Measurements from ENCODE around the gene ARMC5.

ARMC5 gene

DNA sequence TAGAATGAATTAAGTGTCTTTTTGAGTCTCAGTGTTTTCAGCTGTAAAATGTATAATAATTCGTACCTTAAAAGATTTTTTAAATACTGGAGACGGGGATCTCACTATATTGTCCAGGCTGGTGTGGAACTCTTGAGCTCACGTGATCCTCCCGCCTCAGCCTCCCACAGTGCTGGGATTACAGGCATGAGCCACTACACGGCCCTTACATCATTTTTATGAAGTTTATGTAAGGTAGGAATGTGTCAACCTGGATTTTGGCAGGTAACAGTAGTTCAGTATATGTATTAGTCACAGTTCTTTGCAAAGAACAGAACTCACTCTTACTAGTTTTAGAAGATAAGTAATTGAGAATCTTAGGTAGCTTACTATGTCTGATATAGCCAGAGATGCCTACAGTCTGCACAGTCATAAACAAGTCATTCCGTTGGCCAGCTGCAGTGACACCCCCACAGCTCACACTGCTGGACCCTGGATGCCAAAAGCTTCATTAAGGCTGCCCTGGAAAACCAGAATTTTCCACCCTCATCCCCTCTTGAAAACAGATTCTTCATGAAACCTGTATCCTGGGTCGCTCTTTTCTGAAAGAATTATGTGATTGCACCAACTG lies 30.6 kb upstream of the ARMC5 start:
- Mint-ChIP-seq H3K27me3 (ENCODE audit: low read depth) (peaks cover 17% of the 10 kb centered on the region), H3K36me3 (ENCODE audit: low read depth) (no peaks in the 10 kb centered on the region), H3K27ac (peak overlapping the region in 2 of 3 experiments; percentile 41 to 54), H3K4me1 (peaks cover 39% of the 10 kb centered on the region), H3K4me3 (peak overlapping the region in 2 of 3 experiments; percentile 80 to 87), H3K9me3 (no peaks in the 10 kb centered on the region)
- no peak for TF ChIP-seq CTCF (IDR thresholded peaks at IDR 0.05; ENCODE audit: unreplicated experiment in 3 of 3)

DNA sequence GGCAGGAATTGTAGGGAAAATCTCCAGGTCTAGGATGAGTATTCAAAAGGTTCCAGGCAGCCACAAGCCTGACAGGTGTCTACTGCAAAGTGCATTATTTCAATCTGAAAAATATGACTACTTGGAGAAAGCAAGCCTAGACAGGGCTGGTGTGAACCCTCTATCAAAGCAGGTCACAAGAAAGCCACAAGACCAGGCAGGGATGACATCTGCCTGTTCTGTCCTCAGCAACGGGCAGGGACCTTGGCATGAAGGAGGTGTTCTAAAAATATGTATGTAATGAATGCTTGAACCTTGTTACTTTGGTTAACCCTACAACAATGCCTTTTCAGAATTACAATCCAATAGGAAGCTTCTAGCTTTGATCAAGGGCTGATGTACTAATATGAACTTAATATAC lies 30.0 kb upstream of the ARMC5 start:
- Mint-ChIP-seq H3K4me1 (peaks cover 35% of the 10 kb centered on the region), H3K9me3 (no peaks in the 10 kb centered on the region), H3K27ac (peak overlapping the region in 1 of 3 experiments; percentile 56), H3K36me3 (ENCODE audit: low read depth) (no peaks in the 10 kb centered on the region), H3K4me3 (peak overlapping the region in 1 of 3 experiments; percentile 87), H3K27me3 (ENCODE audit: low read depth) (peaks cover 13% of the 10 kb centered on the region)
- no peak for TF ChIP-seq CTCF (IDR thresholded peaks at IDR 0.05; ENCODE audit: unreplicated experiment in 3 of 3)

GRCh38 chr16:31429796-31430195 lies 29.5 kb upstream of the ARMC5 start:
- no peaks in the 10 kb centered on the region for H3K9me3 Mint-ChIP-seq
- H3K36me3 Mint-ChIP-seq (ENCODE audit: low read depth) = no peaks in the 10 kb centered on the region
- peak overlapping the region in 1 of 3 experiments; percentile 56 for H3K27ac Mint-ChIP-seq
- H3K27me3 Mint-ChIP-seq (ENCODE audit: low read depth) = peaks cover 10% of the 10 kb centered on the region
- no peak overlapping the region for H3K4me3 Mint-ChIP-seq
- TF ChIP-seq CTCF (IDR thresholded peaks at IDR 0.05; ENCODE audit: unreplicated experiment in 3 of 3) = no peak
- H3K4me1 Mint-ChIP-seq = peaks cover 35% of the 10 kb centered on the region

DNA sequence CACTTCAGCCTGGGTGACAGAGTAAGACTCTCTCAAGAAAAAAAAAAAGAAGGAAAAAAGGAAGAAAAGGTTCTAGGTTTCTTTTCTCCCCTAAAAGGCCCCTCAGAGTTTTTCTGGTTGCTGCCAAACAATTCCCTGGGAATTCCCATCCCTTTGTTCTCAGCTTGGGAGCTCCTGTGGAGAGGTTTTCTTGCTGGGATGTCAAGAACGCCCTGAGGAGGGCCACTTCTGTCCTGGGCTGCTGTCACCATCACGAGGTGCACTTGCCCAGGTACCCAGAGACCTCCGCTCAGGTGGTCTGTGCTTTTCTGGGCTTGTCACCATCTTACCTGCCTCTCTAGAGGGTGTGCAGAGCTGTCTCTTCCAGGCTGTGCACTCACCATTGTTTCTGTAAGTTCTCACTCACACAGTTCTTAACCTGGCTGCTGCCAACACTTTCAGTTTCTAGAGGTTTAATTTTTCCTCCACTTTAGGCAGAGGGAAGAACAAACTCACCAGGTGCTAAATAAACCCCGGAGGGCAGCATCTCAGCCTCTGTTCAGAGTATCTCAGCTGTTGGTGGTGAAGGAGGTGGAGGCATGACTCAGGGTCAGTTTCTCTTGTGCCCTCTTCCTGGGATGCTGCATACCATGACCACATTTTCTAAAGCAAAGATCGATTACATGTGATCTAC lies 28.8 kb upstream of the ARMC5 start:
- Mint-ChIP-seq H3K4me3 (peak overlapping the region in 1 of 3 experiments; percentile 25), H3K27me3 (ENCODE audit: low read depth) (peaks cover 5% of the 10 kb centered on the region), H3K4me1 (peaks cover 35% of the 10 kb centered on the region), H3K9me3 (no peaks in the 10 kb centered on the region), H3K36me3 (ENCODE audit: low read depth) (no peaks in the 10 kb centered on the region), H3K27ac (peak overlapping the region in 2 of 3 experiments; percentile 11 to 53)
- no peak for TF ChIP-seq CTCF (IDR thresholded peaks at IDR 0.05; ENCODE audit: unreplicated experiment in 3 of 3)

DNA sequence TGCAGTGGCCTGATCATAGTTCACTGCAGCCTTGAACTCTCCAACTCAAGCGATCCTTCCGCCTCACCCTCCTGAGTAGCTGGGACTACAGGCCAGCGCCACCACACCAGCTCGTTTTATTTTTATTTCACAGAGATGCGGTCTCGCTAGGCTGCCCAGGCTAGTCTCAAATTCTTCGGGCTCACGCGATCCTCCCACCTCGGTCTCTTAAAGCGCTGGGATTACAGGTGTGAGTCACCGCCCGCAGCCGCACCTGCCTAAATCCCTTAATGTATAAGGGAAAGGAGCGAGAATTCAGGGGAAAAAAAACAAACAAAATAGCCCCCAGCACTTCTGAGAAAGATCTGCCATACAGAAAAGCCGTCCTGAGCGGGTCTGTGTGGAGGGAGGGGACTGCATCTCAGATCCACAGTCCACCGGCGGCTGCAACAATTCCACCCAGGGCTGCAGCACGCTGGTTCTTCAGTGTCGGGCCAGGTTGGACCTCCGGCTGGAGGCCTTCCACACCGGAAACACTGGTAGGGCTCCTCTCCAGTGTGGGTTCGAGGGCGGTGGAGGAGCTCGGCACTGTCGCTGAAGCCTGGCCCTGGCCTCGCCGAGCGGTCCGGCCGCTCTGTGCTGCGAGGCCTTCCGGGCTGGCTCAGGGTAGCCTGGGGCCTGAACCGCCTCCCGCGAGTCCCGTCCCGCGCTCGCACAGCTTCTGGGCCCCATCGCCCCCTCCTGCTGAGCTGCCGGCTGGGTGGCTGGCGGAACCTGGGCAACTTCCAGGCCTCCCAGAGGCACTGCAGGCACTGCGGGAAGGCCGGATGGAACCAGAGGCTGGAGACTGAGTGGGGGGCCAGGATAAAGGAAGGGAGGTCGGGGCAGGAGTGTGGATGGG lies 23.7 kb upstream of the ARMC5 start:
- no peak overlapping the region for H3K27ac Mint-ChIP-seq
- TF ChIP-seq CTCF (IDR thresholded peaks at IDR 0.05; ENCODE audit: unreplicated experiment in 3 of 3) = no peak
- no peaks in the 10 kb centered on the region for H3K9me3 Mint-ChIP-seq
- H3K4me1 Mint-ChIP-seq = peaks cover 19% of the 10 kb centered on the region
- no peak overlapping the region for H3K4me3 Mint-ChIP-seq
- H3K27me3 Mint-ChIP-seq (ENCODE audit: low read depth) = peaks cover 5% of the 10 kb centered on the region
- no peaks in the 10 kb centered on the region for H3K36me3 Mint-ChIP-seq (ENCODE audit: low read depth)
